ENCODE measurements around the gene APOBEC3H. TPM values are rescaled to one million over a fixed set of nuclear protein-coding genes. Genes with fewer than 3 reads are reported as not detected.

Gene APOBEC3H
- total RNA-seq, 2 experiments from 2014 or later: 0.67 to 0.85 TPM

DNA sequence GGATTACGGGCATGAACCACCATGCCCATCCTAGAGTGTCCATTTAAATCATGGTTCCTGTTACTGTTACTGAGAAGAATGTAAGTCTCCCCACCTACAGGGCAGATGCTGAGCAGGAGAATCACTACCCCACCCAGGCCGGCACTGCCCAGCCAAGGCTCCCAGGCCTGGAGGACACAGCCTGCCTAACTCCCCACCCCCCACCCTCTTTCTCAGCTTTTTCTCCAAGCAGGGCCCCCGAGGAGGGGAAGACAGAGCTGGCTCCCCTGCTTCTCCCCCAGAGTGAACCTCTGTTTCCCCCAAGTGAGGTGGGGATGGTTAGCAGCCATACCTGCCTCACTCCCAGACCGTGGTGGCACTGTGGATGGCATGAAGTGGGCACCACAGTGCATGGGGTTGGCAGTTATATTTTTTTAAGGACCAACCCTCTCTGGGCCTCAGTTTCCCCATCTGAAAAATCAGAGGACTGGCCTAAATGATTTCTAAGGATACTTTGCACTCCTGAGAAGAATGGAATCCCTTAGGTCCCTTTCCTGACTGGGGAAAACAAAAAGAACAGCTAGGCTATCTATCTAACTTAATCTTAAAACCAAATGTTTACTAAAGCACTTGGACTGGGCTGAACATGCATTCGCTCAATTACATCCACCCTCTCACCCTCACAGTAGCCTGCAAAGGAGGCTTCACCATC, 50.4 kb downstream of the APOBEC3H start:
- CTCF ChIA-PET: no interaction called here
- Mint-ChIP-seq H3K36me3 (ENCODE audit: low read depth) (peaks cover 53% of the 10 kb centered on the region), H3K27me3 (no peaks in the 10 kb centered on the region), H3K4me3 (peak overlapping the region; percentile 18), H3K9me3 (no peaks in the 10 kb centered on the region), H3K27ac (peak overlapping the region; percentile 100), H3K4me1 (ENCODE audit: low read depth) (peaks cover 64% of the 10 kb centered on the region)
- intact Hi-C loops (cut with DNase I, micrococcal nuclease): no loop called here
- TF ChIP-seq CTCF (IDR thresholded peaks at IDR 0.05): no peak
- ATAC-seq (ENCODE audit: poor library complexity) (no peak), DNase-seq (peak in 1 of 14 experiments; percentile 28)
- POLR2A ChIA-PET: interaction anchor here (8.6 kb wide), 1 partner anchor 171 kb away, joined by 156 read pairs; the partner anchor contains the start of gene RPL3
- no peak overlapping the region for H3K4me3 ChIP-seq (ENCODE audit: low read length)
- H3K27me3 ChIP-seq (ENCODE audit: control insufficient read depth in 1 of 2, insufficient read depth in 2 of 2, low read length in 2 of 2): no peaks in the 10 kb centered on the region
- H3K4me1 ChIP-seq (ENCODE audit: insufficient read depth, low read length): peaks cover 81% of the 10 kb centered on the region
- peak overlapping the region; percentile 73 to 92 for H3K27ac ChIP-seq (ENCODE audit: low read depth in 1 of 2, low read length in 2 of 2)
- H3K36me3 ChIP-seq (ENCODE audit: insufficient read depth, low read length): peaks cover 31% of the 10 kb centered on the region
- H3K9me3 ChIP-seq (ENCODE audit: control insufficient read depth in 1 of 2, insufficient read depth in 1 of 2, low read length in 2 of 2): no peaks in the 10 kb centered on the region

GRCh38 chr22:39148026-39148726, 51.1 kb downstream of the APOBEC3H start:
- no peaks in the 10 kb centered on the region for H3K9me3 ChIP-seq (ENCODE audit: control insufficient read depth in 1 of 2, insufficient read depth in 1 of 2, low read length in 2 of 2)
- no peaks in the 10 kb centered on the region for H3K27me3 ChIP-seq (ENCODE audit: control insufficient read depth in 1 of 2, insufficient read depth in 2 of 2, low read length in 2 of 2)
- H3K36me3 ChIP-seq (ENCODE audit: insufficient read depth, low read length): peaks cover 31% of the 10 kb centered on the region
- ChIA-PET CTCF (interaction anchor here (1.0 to 3.1 kb wide), 2 partner anchors 252 to 278 kb away, joined by 3 to 16 read pairs; partner anchors contain the start of gene TAB1), POLR2A (interaction anchor here (8.6 kb wide), 1 partner anchor 170 kb away, joined by 156 read pairs; the partner anchor contains the start of gene RPL3)
- Mint-ChIP-seq H3K27ac (peak overlapping the region; percentile 100), H3K4me3 (peak overlapping the region; percentile 18), H3K36me3 (ENCODE audit: low read depth) (peaks cover 53% of the 10 kb centered on the region), H3K27me3 (no peaks in the 10 kb centered on the region), H3K4me1 (ENCODE audit: low read depth) (peaks cover 64% of the 10 kb centered on the region), H3K9me3 (no peaks in the 10 kb centered on the region)
- H3K27ac ChIP-seq (ENCODE audit: low read depth in 1 of 2, low read length in 2 of 2): peak overlapping the region; percentile 68 to 73
- H3K4me1 ChIP-seq (ENCODE audit: insufficient read depth, low read length): peaks cover 86% of the 10 kb centered on the region
- H3K4me3 ChIP-seq (ENCODE audit: low read length): no peak overlapping the region
- no peak for TF ChIP-seq CTCF (IDR thresholded peaks at IDR 0.05)
- ATAC-seq (ENCODE audit: poor library complexity) (no peak), DNase-seq (peak in 1 of 14 experiments; percentile 30)
- intact Hi-C loops (cut with DNase I, micrococcal nuclease): no loop called here

GRCh38 chr22:39148727-39149535, 51.9 kb downstream of the APOBEC3H start:
- ChIA-PET CTCF (interaction anchor here (0.9 to 3.1 kb wide), 3 partner anchors 168 to 279 kb away, joined by 3 to 16 read pairs (median 5); partner anchors contain the start of gene TAB1), POLR2A (interaction anchor here (8.6 kb wide), 1 partner anchor 170 kb away, joined by 156 read pairs; the partner anchor contains the start of gene RPL3)
- peaks cover 63% of the 10 kb centered on the region for H3K4me1 Mint-ChIP-seq (ENCODE audit: low read depth)
- DNase-seq: peak in 13 of 14 experiments; percentile 37 to 90 (median 59)
- Histone ChIP-seq H3K4me3 (ENCODE audit: low read length) (no peak overlapping the region), H3K9me3 (ENCODE audit: control insufficient read depth in 1 of 2, insufficient read depth in 1 of 2, low read length in 2 of 2) (no peaks in the 10 kb centered on the region), H3K27ac (ENCODE audit: low read depth in 1 of 2, low read length in 2 of 2) (peak overlapping the region; percentile 68 to 73), H3K27me3 (ENCODE audit: control insufficient read depth in 1 of 2, insufficient read depth in 2 of 2, low read length in 2 of 2) (no peaks in the 10 kb centered on the region), H3K4me1 (ENCODE audit: insufficient read depth, low read length) (peaks cover 85% of the 10 kb centered on the region), H3K36me3 (ENCODE audit: insufficient read depth, low read length) (peaks cover 31% of the 10 kb centered on the region)
- intact Hi-C loops (cut with DNase I, micrococcal nuclease): no loop called here
- H3K9me3 Mint-ChIP-seq: no peaks in the 10 kb centered on the region
- ATAC-seq (ENCODE audit: poor library complexity): no peak
- H3K4me3 Mint-ChIP-seq: peak overlapping the region; percentile 89
- TF ChIP-seq CTCF (IDR thresholded peaks at IDR 0.05): no peak
- peaks cover 53% of the 10 kb centered on the region for H3K36me3 Mint-ChIP-seq (ENCODE audit: low read depth)
- H3K27me3 Mint-ChIP-seq: no peaks in the 10 kb centered on the region
- H3K27ac Mint-ChIP-seq: peak overlapping the region; percentile 100

All from CD4-positive, alpha-beta T cell (primary cell).